ENCODE results near the gene PLEK2. TPM values are rescaled to one million over a fixed set of nuclear protein-coding genes. Genes with fewer than 3 reads are reported as not detected.

Gene PLEK2
- total RNA-seq, 4 donors from 2014 or later: 18.1 to 39.7 (median 24.7) TPM

DNA sequence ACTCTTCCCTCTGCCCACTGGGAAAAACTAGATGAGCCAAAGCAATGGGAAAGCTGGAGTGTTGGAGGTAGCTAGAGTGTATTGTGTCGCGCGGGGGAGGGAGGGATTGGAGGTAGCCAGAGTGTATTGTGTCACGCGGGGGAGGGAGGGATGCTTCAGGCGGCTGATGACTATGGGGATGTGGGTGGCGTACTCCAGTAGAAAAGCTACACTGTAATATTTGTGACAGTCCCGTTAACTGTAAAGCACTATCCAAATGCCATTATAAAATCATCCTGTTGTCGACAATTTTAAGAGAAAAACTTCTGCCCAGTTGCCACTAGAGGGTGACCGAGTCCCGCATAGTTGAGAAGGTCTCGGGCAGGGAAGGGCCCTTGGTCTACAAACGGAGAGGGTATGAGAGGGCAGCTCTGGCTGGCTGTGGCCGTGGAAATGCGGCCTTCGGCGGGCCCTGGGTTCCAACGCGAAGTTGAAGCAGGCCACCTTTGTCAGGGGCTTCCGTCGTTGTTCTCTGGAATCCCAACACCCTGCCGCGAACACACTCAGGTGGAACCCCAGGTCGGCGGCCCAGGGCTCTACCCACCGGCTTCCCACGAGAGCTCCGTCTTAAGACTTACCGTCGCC lies 15.1 kb upstream of the PLEK2 start:
- 34% methylated on average over 30 of the region's 30 CpGs for WGBS
- DNase-seq (ENCODE audit: low spot score in 2 of 2): no peak
- Histone ChIP-seq H3K27ac (no peak overlapping the region), H3K27me3 (peaks cover 6% of the 10 kb centered on the region), H3K9me3 (no peaks in the 10 kb centered on the region), H3K4me3 (no peak overlapping the region), H3K36me3 (no peaks in the 10 kb centered on the region), H3K4me1 (peaks cover 12% of the 10 kb centered on the region)
- TF ChIP-seq POLR2AphosphoS5 (IDR thresholded peaks at IDR 0.05) (no peak), EP300 (IDR thresholded peaks at IDR 0.05) (no peak), POLR2A (IDR thresholded peaks at IDR 0.05) (no peak), CTCF (IDR thresholded peaks at IDR 0.05) (peak; percentile 64 to 81)

- Histone ChIP-seq H3K27ac (no peak overlapping the region), H3K4me3 (no peak overlapping the region), H3K9me3 (no peaks in the 10 kb centered on the region), H3K36me3 (no peaks in the 10 kb centered on the region), H3K4me1 (peaks cover 12% of the 10 kb centered on the region), H3K27me3 (peaks cover 6% of the 10 kb centered on the region)
- WGBS: 80% methylated on average over 8 of the region's 8 CpGs
- no peak for DNase-seq (ENCODE audit: low spot score in 2 of 2)
- TF ChIP-seq EP300 (IDR thresholded peaks at IDR 0.05) (no peak), CTCF (IDR thresholded peaks at IDR 0.05) (no peak), POLR2A (IDR thresholded peaks at IDR 0.05) (no peak), POLR2AphosphoS5 (IDR thresholded peaks at IDR 0.05) (no peak)
These were observed 14.2 kb upstream of the PLEK2 start for GRCh38 chr14:67426161-67426560.

DNA sequence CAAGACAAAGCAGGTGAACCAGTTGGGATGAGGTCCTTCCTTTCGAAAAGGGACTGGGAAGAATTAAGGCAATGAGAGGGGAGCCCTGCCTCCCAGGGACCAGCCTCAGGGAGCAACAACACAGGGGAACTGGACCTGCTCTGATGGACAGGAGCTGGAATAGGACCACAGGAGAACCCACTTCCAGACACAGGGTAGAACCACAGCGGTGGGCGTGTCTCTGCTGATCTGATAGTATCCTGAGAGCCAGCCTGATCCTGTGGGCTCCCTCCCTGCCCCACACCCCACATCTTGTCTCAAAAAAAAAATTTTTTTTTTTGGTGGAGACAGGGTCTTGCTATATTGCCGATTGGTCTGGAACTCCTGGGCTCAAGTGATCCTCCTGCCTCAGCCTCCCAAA lies 13.6 kb upstream of the PLEK2 start:
- Histone ChIP-seq H3K36me3 (no peaks in the 10 kb centered on the region), H3K4me1 (peaks cover 12% of the 10 kb centered on the region), H3K4me3 (no peak overlapping the region), H3K9me3 (no peaks in the 10 kb centered on the region), H3K27me3 (peaks cover 6% of the 10 kb centered on the region), H3K27ac (no peak overlapping the region)
- TF ChIP-seq CTCF (IDR thresholded peaks at IDR 0.05) (no peak), POLR2AphosphoS5 (IDR thresholded peaks at IDR 0.05) (no peak), POLR2A (IDR thresholded peaks at IDR 0.05) (no peak), EP300 (IDR thresholded peaks at IDR 0.05) (no peak)
- DNase-seq (ENCODE audit: low spot score in 2 of 2): no peak
- 80% methylated on average over 4 of the region's 4 CpGs for WGBS

GRCh38 chr14:67424539-67424938 lies 12.6 kb upstream of the PLEK2 start:
- 77% methylated on average over 3 of the region's 3 CpGs for WGBS
- Histone ChIP-seq H3K27ac (no peak overlapping the region), H3K27me3 (peaks cover 6% of the 10 kb centered on the region), H3K4me1 (peaks cover 12% of the 10 kb centered on the region), H3K4me3 (no peak overlapping the region), H3K36me3 (no peaks in the 10 kb centered on the region), H3K9me3 (no peaks in the 10 kb centered on the region)
- no peak for TF ChIP-seq POLR2AphosphoS5 (IDR thresholded peaks at IDR 0.05)
- TF ChIP-seq EP300 (IDR thresholded peaks at IDR 0.05): no peak
- TF ChIP-seq POLR2A (IDR thresholded peaks at IDR 0.05): no peak
- no peak for TF ChIP-seq CTCF (IDR thresholded peaks at IDR 0.05)
- DNase-seq (ENCODE audit: low spot score in 2 of 2): no peak

DNA sequence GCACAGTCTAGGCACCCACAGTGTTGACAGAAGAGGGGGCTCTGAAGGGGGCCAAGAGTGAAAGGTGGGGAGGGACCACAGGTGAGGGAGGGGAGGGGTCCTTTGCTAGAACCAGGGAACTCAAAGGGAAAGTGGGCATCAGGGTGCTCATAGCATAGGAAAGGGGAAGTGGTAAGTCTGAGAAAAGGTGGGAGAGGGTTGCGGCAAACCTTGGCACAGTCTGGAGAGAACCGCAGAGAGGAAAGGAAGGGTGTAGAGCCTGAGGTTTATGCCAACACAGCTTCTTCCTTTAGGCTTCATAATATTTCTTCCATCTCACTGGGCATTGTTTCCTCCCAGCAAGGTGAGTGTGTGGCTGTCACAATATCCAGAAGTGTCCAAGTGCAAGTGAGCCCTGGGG lies 11.5 kb upstream of the PLEK2 start:
- H3K27ac ChIP-seq: no peak overlapping the region
- peaks cover 6% of the 10 kb centered on the region for H3K27me3 ChIP-seq
- no peak overlapping the region for H3K4me3 ChIP-seq
- H3K4me1 ChIP-seq: peaks cover 20% of the 10 kb centered on the region
- WGBS: 55% methylated on average over 2 of the region's 2 CpGs
- H3K36me3 ChIP-seq: no peaks in the 10 kb centered on the region
- no peak for DNase-seq (ENCODE audit: low spot score in 2 of 2)
- H3K9me3 ChIP-seq: no peaks in the 10 kb centered on the region
- TF ChIP-seq EP300 (IDR thresholded peaks at IDR 0.05): no peak
- no peak for TF ChIP-seq POLR2AphosphoS5 (IDR thresholded peaks at IDR 0.05)
- no peak for TF ChIP-seq CTCF (IDR thresholded peaks at IDR 0.05)
- TF ChIP-seq POLR2A (IDR thresholded peaks at IDR 0.05): no peak

Data from suprapubic skin (tissue), 4 donors.